Thyroid gland (tissue), 4 donors: Measurements from ENCODE around the gene HS6ST1.

Experiments used
- POLR2A ChIP-seq, 2 donors: fragments of 450-650 bp; IDR thresholded peaks; one replicate each; pipeline ENCODE4 v1.6.1; 2017; ENCODE audit warnings: antibody characterized with exemption in 2 of 2, mild to moderate bottlenecking in 2 of 2, moderate library complexity in 1 of 2
- TF ChIP-seq, protein P1 (sequence below), 6 experiments: fragments of 200-600 bp in 3 of 6; fragments of 450-650 bp in 3 of 6; sonication (generic) in 3 of 6; IDR thresholded peaks; one replicate each; pipeline ENCODE4 v1.5.1; 2016 to 2019; ENCODE audit warnings: antibody characterized with exemption in 6 of 6, mild to moderate bottlenecking in 2 of 6, inconsistent platforms in 1 of 6, moderate library complexity in 1 of 6

DNA sequence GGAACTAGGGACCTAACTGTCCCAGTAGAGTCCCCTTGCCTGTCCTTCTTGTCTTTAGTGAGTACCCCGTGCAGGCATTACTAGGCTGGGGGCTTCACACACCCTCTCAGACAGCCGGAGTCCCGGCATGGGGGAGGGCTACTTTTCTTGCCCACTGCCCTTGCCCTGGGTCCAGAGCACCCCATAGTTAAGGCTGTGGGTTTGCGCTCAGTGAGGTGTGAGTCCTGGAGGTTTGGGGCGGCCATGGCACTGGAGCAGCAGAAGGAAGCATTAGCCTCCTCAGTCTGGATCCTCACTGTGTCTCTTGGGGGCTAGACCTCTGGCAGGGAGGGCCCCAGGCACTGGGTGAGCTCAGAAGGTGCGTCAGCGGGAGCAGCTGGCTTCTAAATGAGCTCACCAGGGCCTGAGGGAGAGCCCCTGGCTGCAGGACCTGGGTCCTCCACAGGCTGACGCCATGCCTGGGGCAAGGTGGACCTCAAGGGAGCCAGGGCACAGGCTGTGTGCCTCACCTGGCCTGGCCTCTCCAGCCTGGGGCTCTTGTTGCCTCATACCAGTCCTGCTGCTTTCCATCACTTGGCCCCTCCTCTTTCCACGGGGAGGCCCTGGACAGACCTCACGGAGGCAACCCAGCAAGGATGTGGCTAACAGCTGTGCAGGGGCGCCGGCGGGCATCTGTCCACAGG, 27.4 kb downstream of the HS6ST1 start:
- TF ChIP-seq, protein P1, sequence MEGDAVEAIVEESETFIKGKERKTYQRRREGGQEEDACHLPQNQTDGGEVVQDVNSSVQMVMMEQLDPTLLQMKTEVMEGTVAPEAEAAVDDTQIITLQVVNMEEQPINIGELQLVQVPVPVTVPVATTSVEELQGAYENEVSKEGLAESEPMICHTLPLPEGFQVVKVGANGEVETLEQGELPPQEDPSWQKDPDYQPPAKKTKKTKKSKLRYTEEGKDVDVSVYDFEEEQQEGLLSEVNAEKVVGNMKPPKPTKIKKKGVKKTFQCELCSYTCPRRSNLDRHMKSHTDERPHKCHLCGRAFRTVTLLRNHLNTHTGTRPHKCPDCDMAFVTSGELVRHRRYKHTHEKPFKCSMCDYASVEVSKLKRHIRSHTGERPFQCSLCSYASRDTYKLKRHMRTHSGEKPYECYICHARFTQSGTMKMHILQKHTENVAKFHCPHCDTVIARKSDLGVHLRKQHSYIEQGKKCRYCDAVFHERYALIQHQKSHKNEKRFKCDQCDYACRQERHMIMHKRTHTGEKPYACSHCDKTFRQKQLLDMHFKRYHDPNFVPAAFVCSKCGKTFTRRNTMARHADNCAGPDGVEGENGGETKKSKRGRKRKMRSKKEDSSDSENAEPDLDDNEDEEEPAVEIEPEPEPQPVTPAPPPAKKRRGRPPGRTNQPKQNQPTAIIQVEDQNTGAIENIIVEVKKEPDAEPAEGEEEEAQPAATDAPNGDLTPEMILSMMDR (IDR thresholded peaks at IDR 0.05), result no peak
- TF ChIP-seq POLR2A (IDR thresholded peaks at IDR 0.05), result no peak
